Peyer's patch (tissue), 4 donors: ENCODE results near the gene MYDGF.

Experiments used
- CTCF ChIP-seq, 6 experiments: fragments of 450-650 bp in 4 of 6; fragments of 200-600 bp in 2 of 6; sonication (generic) in 1 of 6; IDR thresholded peaks; one replicate each; pipeline ENCODE4 v1.5.1; 2017 to 2019; ENCODE audit warnings: antibody characterized with exemption in 6 of 6, mild to moderate bottlenecking in 3 of 6, moderate library complexity in 1 of 6
- POLR2A ChIP-seq, 2 donors: fragments of 450-650 bp; IDR thresholded peaks; one replicate each; pipeline ENCODE4 v1.5.1; 2017; ENCODE audit warnings: antibody characterized with exemption in 2 of 2, mild to moderate bottlenecking in 2 of 2, moderate library complexity in 2 of 2

- TF ChIP-seq POLR2A (IDR thresholded peaks at IDR 0.05) (no peak), CTCF (IDR thresholded peaks at IDR 0.05) (no peak)
Observed at GRCh38 chr19:4702764-4703163, 32.6 kb upstream of the MYDGF start.
